RWPE2 (cell line): ENCODE data around the gene TUBGCP5.

Experiments
- ATAC-seq: fragments of 200-7000 bp; cut with Tn5 transposase; 3 replicates; pipeline ENCODE4 v1.9.1; 2021; ENCODE audit warnings: low read depth
- DNase-seq: peaks from one replicate; pipeline ENCODE4 v3.0.0-alpha.2; 2020; ENCODE audit warnings: low spot score
- H3K27ac ChIP-seq: fragments of 450-650 bp; 2 replicates; pipeline ENCODE4 v1.5.1; 2017; ENCODE audit warnings: mild to moderate bottlenecking; ENCODE audit not compliant: poor library complexity, severe bottlenecking
- H3K27me3 ChIP-seq: fragments of 250-450 bp; sonication (Bioruptor Pico); 2 replicates; pipeline ENCODE4 v1.5.1; 2021; ENCODE audit warnings: mild to moderate bottlenecking, moderate library complexity; ENCODE audit not compliant: insufficient read depth, poor library complexity, severe bottlenecking
- H3K36me3 ChIP-seq: fragments of 250-450 bp; sonication (Bioruptor Pico); 2 replicates; pipeline ENCODE4 v1.5.1; 2020; ENCODE audit warnings: low read depth, mild to moderate bottlenecking, moderate library complexity
- H3K4me1 ChIP-seq: fragments of 250-450 bp; sonication (Bioruptor Pico); 2 replicates; pipeline ENCODE4 v1.5.1; 2021; ENCODE audit warnings: mild to moderate bottlenecking, moderate library complexity; ENCODE audit not compliant: insufficient read depth, poor library complexity, severe bottlenecking
- H3K4me3 ChIP-seq: fragments of 250-450 bp; sonication (Bioruptor Pico); 2 replicates; pipeline ENCODE4 v1.5.1; 2021; ENCODE audit warnings: mild to moderate bottlenecking, moderate library complexity; ENCODE audit not compliant: severe bottlenecking
- H3K9me3 ChIP-seq: fragments of 250-450 bp; sonication (Bioruptor Pico); 2 replicates; pipeline ENCODE4 v1.5.1; 2021; ENCODE audit warnings: mild to moderate bottlenecking, moderate library complexity; ENCODE audit not compliant: severe bottlenecking
- CTCF ChIP-seq: fragments of 450-650 bp; IDR thresholded peaks from one replicate; pipeline ENCODE4 v1.5.1; 2017; ENCODE audit warnings: mild to moderate bottlenecking, moderate library complexity; ENCODE audit not compliant: poor library complexity, severe bottlenecking

Gene TUBGCP5

GRCh38 chr15:23067416-23067815, 28.0 kb upstream of the TUBGCP5 start:
- Histone ChIP-seq H3K27me3 (no peaks in the 10 kb centered on the region), H3K27ac (no peak overlapping the region), H3K4me3 (no peak overlapping the region), H3K9me3 (no peaks in the 10 kb centered on the region), H3K4me1 (no peaks in the 10 kb centered on the region), H3K36me3 (no peaks in the 10 kb centered on the region)
- TF ChIP-seq CTCF: no peak
- DNase-seq (no peak), ATAC-seq (no peak)

DNA sequence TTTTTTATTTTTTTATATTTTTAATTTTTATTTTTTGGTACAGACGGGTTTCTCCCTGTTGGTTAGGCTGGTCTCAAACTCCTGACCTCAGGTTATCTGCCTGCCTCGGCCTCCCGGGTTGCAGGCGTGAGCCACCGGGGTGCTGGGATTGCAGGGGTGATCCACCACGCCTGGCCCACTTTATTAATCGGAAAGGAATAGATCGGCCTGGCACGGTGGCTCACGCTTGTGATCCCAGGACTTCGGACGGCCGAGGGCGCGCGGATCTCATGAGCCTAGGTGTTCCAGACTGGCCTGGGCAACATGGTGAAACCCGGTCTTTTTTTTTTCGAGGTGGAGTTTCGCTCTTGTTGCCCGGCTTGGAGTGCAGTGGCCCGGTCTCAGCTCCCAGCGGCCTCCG, 26.5 kb upstream of the TUBGCP5 start:
- Histone ChIP-seq H3K4me1 (no peaks in the 10 kb centered on the region), H3K27ac (no peak overlapping the region), H3K4me3 (no peak overlapping the region), H3K36me3 (no peaks in the 10 kb centered on the region), H3K9me3 (no peaks in the 10 kb centered on the region), H3K27me3 (no peaks in the 10 kb centered on the region)
- TF ChIP-seq CTCF: no peak
- ATAC-seq (no peak), DNase-seq (no peak)

GRCh38 chr15:23064156-23064555, 24.8 kb upstream of the TUBGCP5 start:
- DNase-seq: no peak
- ATAC-seq: no peak
- Histone ChIP-seq H3K27me3 (no peaks in the 10 kb centered on the region), H3K4me3 (no peak overlapping the region), H3K36me3 (no peaks in the 10 kb centered on the region), H3K9me3 (no peaks in the 10 kb centered on the region), H3K4me1 (no peaks in the 10 kb centered on the region), H3K27ac (no peak overlapping the region)
- TF ChIP-seq CTCF: no peak

DNA sequence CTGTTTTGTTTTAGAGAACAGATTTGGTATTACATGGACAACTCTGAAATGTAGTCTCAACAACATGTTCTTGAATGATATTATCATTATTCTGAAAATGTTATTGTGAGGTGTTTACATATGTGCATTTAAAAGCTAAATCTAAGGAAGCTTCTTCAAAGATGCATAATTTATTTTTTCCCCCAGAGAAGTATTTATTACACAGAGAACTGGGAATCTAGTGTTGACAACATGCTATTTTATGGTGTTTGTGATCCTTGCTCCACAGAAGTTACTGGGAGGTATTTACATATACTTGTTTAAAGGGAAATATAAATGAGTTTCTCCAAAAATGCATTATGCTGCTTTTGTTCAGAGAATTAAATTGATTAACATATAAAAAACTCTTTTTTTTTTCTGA, 18.3 kb upstream of the TUBGCP5 start:
- no peak for ATAC-seq

DNA sequence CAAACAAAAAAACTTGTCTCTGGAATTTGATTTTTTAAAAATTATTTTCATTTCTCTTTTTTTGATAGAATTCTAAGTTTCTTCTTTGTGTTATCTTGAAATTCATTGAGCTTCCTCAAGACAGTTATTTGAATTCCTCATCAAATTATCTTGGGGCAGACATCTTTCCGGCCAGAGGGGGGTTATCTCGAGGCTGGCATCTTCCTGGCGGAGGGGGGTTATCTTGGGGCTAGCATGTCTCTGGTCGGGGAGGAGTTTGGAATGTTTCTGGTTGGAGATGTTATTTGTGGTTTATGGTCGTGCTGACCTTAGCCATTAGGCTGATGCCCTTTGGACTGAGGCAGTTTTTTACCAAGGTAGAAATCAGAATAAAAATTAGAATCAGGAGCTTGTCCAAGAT, 15.9 kb upstream of the TUBGCP5 start:
- H3K36me3 ChIP-seq: no peaks in the 10 kb centered on the region
- H3K9me3 ChIP-seq: no peaks in the 10 kb centered on the region
- H3K27ac ChIP-seq: no peak overlapping the region
- H3K27me3 ChIP-seq: peaks cover 22% of the 10 kb centered on the region
- DNase-seq: no peak
- no peak overlapping the region for H3K4me3 ChIP-seq
- H3K4me1 ChIP-seq: no peaks in the 10 kb centered on the region
- no peak for ATAC-seq
- TF ChIP-seq CTCF: no peak

More for the DNA sequence above, 18.3 kb upstream of the TUBGCP5 start:
- no peak for TF ChIP-seq CTCF
- Histone ChIP-seq H3K4me1 (no peaks in the 10 kb centered on the region), H3K27ac (no peak overlapping the region), H3K36me3 (no peaks in the 10 kb centered on the region), H3K4me3 (no peak overlapping the region), H3K9me3 (no peaks in the 10 kb centered on the region), H3K27me3 (peaks cover 13% of the 10 kb centered on the region)
- DNase-seq: no peak
